ENCODE results near the gene ZNF124.
"Not testable (repeated sequence)": the region's sequence is repeated elsewhere in the genome, so short reads cannot be mapped to it uniquely, and the experiment has no call there.

The ZNF124 gene

GRCh38 chr1:247172996-247173395 is 1.2 kb upstream of the ZNF124 start:
- WGBS, 2 experiments (ENCODE audit: insufficient coverage in 2 of 2), result 94% methylated on average over 2 of the region's 4 CpGs
- Histone ChIP-seq H3K9me3 (ENCODE audit: control insufficient read depth, low read length) (peaks cover 13% of the 10 kb centered on the region), H3K4me1 (ENCODE audit: control insufficient read depth, insufficient read depth, low read length, poor library complexity, severe bottlenecking) (no peaks in the 10 kb centered on the region), H3K4me3 (ENCODE audit: extremely low read depth, insufficient read depth, low read length, poor library complexity, severe bottlenecking) (no peak overlapping the region), H3K36me3 (ENCODE audit: control insufficient read depth, insufficient read depth, low read length) (peaks cover 14% of the 10 kb centered on the region), H3K27ac (ENCODE audit: low read depth, low read length, severe bottlenecking) (no peak overlapping the region)

GRCh38 chr1:247171443-247171842 is 377 bp downstream of the ZNF124 start:
- not testable (repeated sequence) for H3K4me1 ChIP-seq (ENCODE audit: control insufficient read depth, insufficient read depth, low read length, poor library complexity, severe bottlenecking); H3K27ac ChIP-seq (ENCODE audit: low read depth, low read length, severe bottlenecking); H3K4me3 ChIP-seq (ENCODE audit: extremely low read depth, insufficient read depth, low read length, poor library complexity, severe bottlenecking)
- peaks cover 29% of the 10 kb centered on the region for H3K36me3 ChIP-seq (ENCODE audit: control insufficient read depth, insufficient read depth, low read length)
- peaks cover 28% of the 10 kb centered on the region for H3K9me3 ChIP-seq (ENCODE audit: control insufficient read depth, low read length)
- WGBS, 2 experiments (ENCODE audit: insufficient coverage in 2 of 2), result no CpG with 5 or more reads among the region's 46 CpGs

GRCh38 chr1:247165674-247166073 is 6.1 kb downstream of the ZNF124 start:
- Histone ChIP-seq H3K36me3 (ENCODE audit: control insufficient read depth, insufficient read depth, low read length) (peaks cover 65% of the 10 kb centered on the region), H3K27ac (ENCODE audit: low read depth, low read length, severe bottlenecking) (no peak overlapping the region), H3K9me3 (ENCODE audit: control insufficient read depth, low read length) (peaks cover 76% of the 10 kb centered on the region), H3K4me1 (ENCODE audit: control insufficient read depth, insufficient read depth, low read length, poor library complexity, severe bottlenecking) (no peaks in the 10 kb centered on the region), H3K4me3 (ENCODE audit: extremely low read depth, insufficient read depth, low read length, poor library complexity, severe bottlenecking) (no peak overlapping the region)
- 95 to 96% methylated on average over 2 to 4 of the region's 4 CpGs for WGBS, 2 experiments (ENCODE audit: insufficient coverage in 2 of 2)

- peaks cover 75% of the 10 kb centered on the region for H3K36me3 ChIP-seq (ENCODE audit: control insufficient read depth, insufficient read depth, low read length)
- no peak overlapping the region for H3K4me3 ChIP-seq (ENCODE audit: extremely low read depth, insufficient read depth, low read length, poor library complexity, severe bottlenecking)
- 93 to 100% methylated on average over 3 to 5 of the region's 6 CpGs for WGBS, 2 experiments (ENCODE audit: insufficient coverage in 2 of 2)
- no peaks in the 10 kb centered on the region for H3K4me1 ChIP-seq (ENCODE audit: control insufficient read depth, insufficient read depth, low read length, poor library complexity, severe bottlenecking)
- H3K9me3 ChIP-seq (ENCODE audit: control insufficient read depth, low read length), result peaks cover 83% of the 10 kb centered on the region
- no peak overlapping the region for H3K27ac ChIP-seq (ENCODE audit: low read depth, low read length, severe bottlenecking)
Measured at GRCh38 chr1:247164694-247165093, 7.1 kb downstream of the ZNF124 start.

GRCh38 chr1:247156787-247157232 is 15.0 kb downstream of the ZNF124 start:
- no peak overlapping the region for H3K4me3 ChIP-seq (ENCODE audit: extremely low read depth, insufficient read depth, low read length, poor library complexity, severe bottlenecking)
- no peaks in the 10 kb centered on the region for H3K4me1 ChIP-seq (ENCODE audit: control insufficient read depth, insufficient read depth, low read length, poor library complexity, severe bottlenecking)
- peaks cover 87% of the 10 kb centered on the region for H3K9me3 ChIP-seq (ENCODE audit: control insufficient read depth, low read length)
- H3K36me3 ChIP-seq (ENCODE audit: control insufficient read depth, insufficient read depth, low read length), result peaks cover 91% of the 10 kb centered on the region
- WGBS, 2 experiments (ENCODE audit: insufficient coverage in 2 of 2), result 97 to 100% methylated on average over 3 to 4 of the region's 6 CpGs
- H3K27ac ChIP-seq (ENCODE audit: low read depth, low read length, severe bottlenecking), result no peak overlapping the region

GRCh38 chr1:247147781-247148180 is 24.0 kb downstream of the ZNF124 start:
- Histone ChIP-seq H3K36me3 (ENCODE audit: control insufficient read depth, insufficient read depth, low read length) (peaks cover 94% of the 10 kb centered on the region), H3K27ac (ENCODE audit: low read depth, low read length, severe bottlenecking) (no peak overlapping the region), H3K4me3 (ENCODE audit: extremely low read depth, insufficient read depth, low read length, poor library complexity, severe bottlenecking) (no peak overlapping the region), H3K9me3 (ENCODE audit: control insufficient read depth, low read length) (peaks cover 52% of the 10 kb centered on the region), H3K4me1 (ENCODE audit: control insufficient read depth, insufficient read depth, low read length, poor library complexity, severe bottlenecking) (no peaks in the 10 kb centered on the region)
- no CpG with 5 or more reads among the region's 2 CpGs for WGBS, 2 experiments (ENCODE audit: insufficient coverage in 2 of 2)

- not testable (repeated sequence) for H3K4me3 ChIP-seq (ENCODE audit: extremely low read depth, insufficient read depth, low read length, poor library complexity, severe bottlenecking); H3K4me1 ChIP-seq (ENCODE audit: control insufficient read depth, insufficient read depth, low read length, poor library complexity, severe bottlenecking); H3K27ac ChIP-seq (ENCODE audit: low read depth, low read length, severe bottlenecking)
- WGBS, 2 experiments (ENCODE audit: insufficient coverage in 2 of 2), result 84 to 90% methylated on average over 6 to 10 of the region's 10 CpGs
- Histone ChIP-seq H3K36me3 (ENCODE audit: control insufficient read depth, insufficient read depth, low read length) (peaks cover 93% of the 10 kb centered on the region), H3K9me3 (ENCODE audit: control insufficient read depth, low read length) (peaks cover 48% of the 10 kb centered on the region)
Measured at GRCh38 chr1:247147120-247147519, 24.7 kb downstream of the ZNF124 start.

- WGBS, 2 experiments (ENCODE audit: insufficient coverage in 2 of 2), result 100% methylated on average over 2 to 3 of the region's 3 CpGs
- peaks cover 50% of the 10 kb centered on the region for H3K9me3 ChIP-seq (ENCODE audit: control insufficient read depth, low read length)
- H3K4me3 ChIP-seq (ENCODE audit: extremely low read depth, insufficient read depth, low read length, poor library complexity, severe bottlenecking), result no peak overlapping the region
- no peak overlapping the region for H3K27ac ChIP-seq (ENCODE audit: low read depth, low read length, severe bottlenecking)
- no peaks in the 10 kb centered on the region for H3K4me1 ChIP-seq (ENCODE audit: control insufficient read depth, insufficient read depth, low read length, poor library complexity, severe bottlenecking)
- peaks cover 93% of the 10 kb centered on the region for H3K36me3 ChIP-seq (ENCODE audit: control insufficient read depth, insufficient read depth, low read length)
Measured at GRCh38 chr1:247146671-247147070, 25.1 kb downstream of the ZNF124 start.

- 88 to 94% methylated on average over 5 of the region's 6 CpGs for WGBS, 2 experiments (ENCODE audit: insufficient coverage in 2 of 2)
Measured at GRCh38 chr1:247145279-247145678, 26.5 kb downstream of the ZNF124 start.

GRCh38 chr1:247139557-247139956 is 32.3 kb downstream of the ZNF124 start:
- H3K4me3 ChIP-seq (ENCODE audit: extremely low read depth, insufficient read depth, low read length, poor library complexity, severe bottlenecking); H3K27ac ChIP-seq (ENCODE audit: low read depth, low read length, severe bottlenecking); H3K4me1 ChIP-seq (ENCODE audit: control insufficient read depth, insufficient read depth, low read length, poor library complexity, severe bottlenecking): not testable (repeated sequence)
- H3K36me3 ChIP-seq (ENCODE audit: control insufficient read depth, insufficient read depth, low read length), result peaks cover 57% of the 10 kb centered on the region
- peaks cover 66% of the 10 kb centered on the region for H3K9me3 ChIP-seq (ENCODE audit: control insufficient read depth, low read length)

More at GRCh38 chr1:247145279-247145678, 26.5 kb downstream of the ZNF124 start:
- H3K27ac ChIP-seq (ENCODE audit: low read depth, low read length, severe bottlenecking), result no peak overlapping the region
- H3K9me3 ChIP-seq (ENCODE audit: control insufficient read depth, low read length), result peaks cover 56% of the 10 kb centered on the region
- H3K4me1 ChIP-seq (ENCODE audit: control insufficient read depth, insufficient read depth, low read length, poor library complexity, severe bottlenecking), result no peaks in the 10 kb centered on the region
- peaks cover 97% of the 10 kb centered on the region for H3K36me3 ChIP-seq (ENCODE audit: control insufficient read depth, insufficient read depth, low read length)
- H3K4me3 ChIP-seq (ENCODE audit: extremely low read depth, insufficient read depth, low read length, poor library complexity, severe bottlenecking), result no peak overlapping the region

- 75 to 86% methylated on average over 9 to 10 of the region's 10 CpGs for WGBS, 2 experiments (ENCODE audit: insufficient coverage in 2 of 2)
- Histone ChIP-seq H3K4me1 (ENCODE audit: control insufficient read depth, insufficient read depth, low read length, poor library complexity, severe bottlenecking) (no peaks in the 10 kb centered on the region), H3K4me3 (ENCODE audit: extremely low read depth, insufficient read depth, low read length, poor library complexity, severe bottlenecking) (no peak overlapping the region), H3K9me3 (ENCODE audit: control insufficient read depth, low read length) (peaks cover 26% of the 10 kb centered on the region), H3K27ac (ENCODE audit: low read depth, low read length, severe bottlenecking) (no peak overlapping the region), H3K36me3 (ENCODE audit: control insufficient read depth, insufficient read depth, low read length) (peaks cover 41% of the 10 kb centered on the region)
Measured at GRCh38 chr1:247131236-247131635, 40.6 kb downstream of the ZNF124 start.
